Effector CD4-positive, alpha-beta T cell (primary cell): ENCODE measurements around the gene ZC3H12C.

Source experiments
- DNase-seq: peaks from one replicate; pipeline ENCODE4 v3.0.0-alpha.2; 2020

ZC3H12C gene

DNA sequence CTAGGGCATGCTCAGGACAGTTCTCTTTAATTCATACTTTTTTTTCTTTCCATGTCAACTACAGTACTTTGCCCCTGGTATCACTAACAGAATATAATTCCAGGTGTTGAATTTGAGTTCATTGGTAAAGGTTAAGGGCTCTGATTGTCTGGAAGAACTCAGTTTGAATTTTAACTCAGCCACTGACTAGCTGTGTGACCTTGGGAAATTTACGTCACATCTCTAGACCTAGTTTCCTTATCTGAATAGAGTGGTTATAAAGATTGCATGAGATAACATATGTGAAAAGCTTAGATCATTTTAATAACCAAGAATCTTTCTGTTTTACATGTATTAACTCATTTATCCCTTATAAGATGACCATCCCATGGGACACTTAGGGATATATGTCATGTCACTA, 15.8 kb upstream of the ZC3H12C start:
- no peak for DNase-seq

DNA sequence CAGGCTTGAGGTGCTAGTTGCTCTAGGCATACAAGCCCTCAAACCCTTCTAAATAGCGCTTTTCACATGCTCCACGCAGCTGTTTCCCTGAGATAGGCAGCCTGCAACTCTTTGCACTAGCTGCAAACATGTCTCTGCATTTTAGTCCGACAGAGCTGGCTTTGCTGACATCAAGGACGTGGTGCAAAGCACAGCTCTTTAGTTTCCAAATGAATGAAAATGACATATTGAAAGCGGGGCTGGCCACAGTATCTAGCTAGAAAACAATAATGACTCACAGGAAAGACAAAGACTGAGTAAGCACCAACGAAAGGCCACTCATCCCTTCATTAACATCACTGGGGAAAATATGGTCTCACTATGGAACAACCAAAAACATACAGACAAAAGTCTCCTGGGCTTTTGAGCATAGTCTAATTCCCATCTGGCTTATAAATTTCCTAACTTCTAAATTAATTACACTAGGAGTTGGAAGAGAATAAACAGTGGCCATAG, 15.3 kb upstream of the ZC3H12C start:
- DNase-seq: no peak

DNA sequence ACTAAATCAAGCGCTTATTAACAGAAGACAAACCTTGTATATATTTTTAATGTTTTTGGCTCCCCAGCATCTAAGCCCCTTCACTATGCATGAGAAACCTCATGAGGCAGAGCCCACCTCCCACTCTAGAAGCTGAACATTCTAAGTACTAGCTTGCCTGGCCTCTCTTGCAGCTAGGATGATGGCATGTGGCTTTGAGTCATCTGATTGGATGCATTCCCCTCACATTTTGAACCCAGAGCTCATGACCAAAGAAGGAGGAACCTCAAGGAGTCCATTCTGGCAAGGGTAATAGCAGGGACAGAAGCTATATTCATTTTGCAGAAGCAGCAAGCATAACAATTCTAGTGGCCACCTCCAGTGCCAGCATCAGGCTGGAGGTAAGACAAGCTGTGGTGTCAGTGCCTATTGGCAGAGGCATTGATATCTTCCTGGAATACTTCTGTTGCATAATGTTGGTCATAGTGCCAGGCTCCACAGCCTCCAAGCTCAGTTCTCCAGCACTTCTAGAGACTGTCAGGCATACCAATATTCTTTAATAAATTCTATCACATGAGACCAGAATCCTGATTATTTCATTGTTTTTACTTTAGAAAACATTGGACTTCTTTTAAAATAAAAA, 14.2 kb upstream of the ZC3H12C start:
- DNase-seq: no peak

DNA sequence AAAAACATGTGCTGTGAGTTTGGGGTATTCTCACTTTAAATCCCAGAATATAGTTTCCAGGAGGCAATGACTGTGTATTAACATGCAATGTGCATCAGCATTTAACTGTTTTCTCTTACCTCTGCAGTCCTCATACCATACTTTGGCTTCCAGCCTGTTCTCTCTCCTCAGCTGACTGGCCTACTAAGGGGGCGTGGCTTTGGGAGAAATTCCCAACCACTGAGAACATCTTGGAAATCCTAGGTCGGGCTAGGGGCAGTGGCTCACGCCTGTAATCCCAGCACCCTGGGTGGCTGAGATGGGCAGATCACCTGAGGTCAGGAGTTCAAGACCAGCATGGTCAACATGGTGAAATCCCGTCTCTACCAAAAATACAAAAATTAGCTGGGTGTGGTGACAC, 13.5 kb upstream of the ZC3H12C start:
- DNase-seq: no peak

DNA sequence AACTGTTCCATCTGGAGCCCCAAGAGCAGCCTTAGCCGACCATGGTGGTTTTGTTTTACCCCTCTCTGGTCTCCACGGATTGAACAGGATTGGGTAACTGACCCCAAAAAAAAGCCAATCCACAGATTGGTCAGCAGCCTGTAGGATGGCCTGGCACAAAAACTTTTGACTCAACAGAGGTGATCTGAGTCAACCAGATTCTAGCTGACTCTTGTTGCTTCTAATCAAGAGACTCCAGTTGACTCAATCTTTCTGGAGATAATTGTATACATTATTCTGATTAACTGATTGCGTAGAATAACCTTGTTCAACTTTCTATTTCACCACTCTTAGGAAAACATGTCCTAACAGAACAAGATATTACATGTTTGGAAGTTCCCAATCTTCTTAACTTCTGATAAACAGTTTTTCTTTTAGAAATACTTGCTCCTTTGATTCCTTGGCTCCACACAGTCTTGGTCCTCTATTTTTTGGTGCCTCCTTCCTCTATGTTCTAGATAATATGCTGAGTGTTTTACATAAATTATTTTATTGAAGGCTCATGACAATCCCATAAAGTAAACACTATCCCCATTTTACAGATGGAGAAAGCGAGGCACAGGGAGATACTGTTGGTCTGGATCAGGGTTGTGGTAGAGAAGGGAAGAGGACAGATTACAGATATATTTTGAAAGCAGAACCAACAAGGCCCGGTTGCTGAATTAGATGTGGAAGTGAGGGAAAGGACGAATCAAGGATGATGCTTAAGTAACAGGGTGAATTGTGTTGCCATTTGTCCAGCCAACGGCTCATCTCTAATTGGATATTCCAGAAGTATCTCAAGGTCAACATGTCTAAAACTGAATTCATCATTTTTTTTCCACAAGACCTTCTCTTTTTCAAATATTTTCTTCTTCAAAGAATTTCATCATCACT, 11.5 kb upstream of the ZC3H12C start:
- DNase-seq: no peak

DNA sequence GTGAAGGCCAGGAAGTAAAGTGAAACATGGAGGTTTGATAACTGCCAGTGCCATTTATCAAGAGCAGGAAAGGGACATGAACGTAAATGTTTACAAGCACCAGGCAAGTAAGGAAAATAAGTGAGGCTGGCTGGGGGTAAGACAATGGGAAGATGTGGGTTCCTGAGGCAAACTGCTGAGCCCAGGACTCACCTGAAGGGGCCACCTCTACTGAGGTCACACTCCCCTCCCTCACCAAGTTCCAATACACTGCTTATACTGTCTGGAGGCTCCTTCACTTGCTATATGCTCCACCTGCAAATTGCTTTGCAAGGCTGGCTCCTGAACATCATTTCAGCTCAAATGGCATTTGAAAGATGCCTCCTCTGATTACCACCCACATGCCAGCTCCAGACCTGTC, 10.3 kb upstream of the ZC3H12C start:
- DNase-seq: no peak

DNA sequence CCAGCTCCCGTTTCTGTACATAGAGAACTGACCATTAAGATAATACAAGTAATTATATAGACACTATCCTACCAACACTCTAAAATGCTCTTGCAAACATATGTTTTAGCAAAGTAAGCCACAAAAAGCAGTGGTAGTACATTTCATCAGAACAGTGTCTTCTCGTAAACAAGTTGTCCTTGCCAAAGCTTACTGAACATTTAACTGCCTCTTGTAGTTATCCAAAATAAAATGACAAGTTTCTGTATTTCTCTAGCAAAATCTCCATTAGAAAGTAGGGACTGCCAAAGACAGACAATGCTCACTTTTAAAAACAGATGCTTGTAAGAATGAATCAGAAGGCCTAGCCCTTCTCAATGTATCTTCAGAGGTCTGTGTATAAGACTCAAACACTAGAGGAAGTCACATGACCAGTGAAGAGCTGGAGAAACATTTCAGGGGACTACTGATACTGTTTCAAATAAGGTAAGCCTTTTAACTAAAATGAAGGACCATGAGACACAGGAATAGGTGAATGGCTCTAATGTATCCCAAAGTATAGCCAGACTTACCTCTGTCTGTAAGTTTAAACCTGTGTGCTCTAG, 7.8 kb upstream of the ZC3H12C start:
- no peak for DNase-seq

DNA sequence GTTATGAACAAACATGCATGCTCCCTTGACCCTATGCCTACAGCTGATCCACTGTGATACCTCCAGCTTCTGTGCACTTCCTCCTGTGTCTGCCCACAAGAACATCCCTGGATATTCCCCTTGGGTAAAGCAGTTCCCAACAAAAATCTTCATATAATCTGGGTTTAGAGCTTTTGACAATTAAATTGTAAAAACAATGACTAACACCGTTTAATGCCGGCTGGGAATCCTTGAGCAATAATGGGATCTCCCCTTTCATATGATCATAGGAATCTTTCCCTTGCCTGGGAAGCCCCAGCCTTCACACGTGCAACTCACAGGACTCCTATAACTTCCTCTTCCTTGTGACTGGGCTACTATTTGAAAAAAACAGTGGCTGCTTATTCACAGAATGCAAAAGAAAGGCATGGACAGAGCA, 6.3 kb upstream of the ZC3H12C start:
- no peak for DNase-seq

DNA sequence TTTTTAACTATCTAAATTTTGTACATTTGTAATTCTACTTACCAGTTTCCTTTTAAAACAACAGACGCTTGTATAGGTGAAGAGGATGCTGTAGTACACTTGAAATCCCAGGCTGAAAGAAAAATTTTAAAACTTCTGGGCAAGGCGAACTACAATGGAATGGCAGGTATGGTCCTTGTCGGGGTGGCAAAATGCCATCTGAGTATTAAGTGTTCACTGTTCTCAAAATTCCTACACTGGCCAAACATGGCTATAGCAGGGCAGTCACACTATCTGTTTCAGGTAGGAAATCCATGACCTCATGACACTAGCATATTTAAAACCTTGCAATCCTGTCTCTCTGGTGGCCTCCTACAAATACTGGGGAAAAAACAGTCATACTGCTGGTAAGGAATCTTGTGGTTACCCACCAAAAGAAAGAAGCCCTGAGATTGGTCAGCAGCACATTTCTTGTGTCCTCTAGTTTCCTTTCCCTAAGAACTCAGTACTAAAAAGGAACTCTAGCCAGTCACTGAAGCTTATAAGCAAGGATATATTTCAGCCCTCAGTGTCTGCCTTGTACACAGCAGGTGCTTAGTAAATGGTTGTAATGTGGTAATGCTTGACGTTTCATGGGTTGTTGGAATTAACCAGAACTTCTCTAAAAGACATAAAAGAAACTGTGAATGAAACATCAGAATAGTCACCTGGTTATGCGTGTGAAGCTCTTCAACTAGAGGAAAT, 5.2 kb upstream of the ZC3H12C start:
- no peak for DNase-seq

DNA sequence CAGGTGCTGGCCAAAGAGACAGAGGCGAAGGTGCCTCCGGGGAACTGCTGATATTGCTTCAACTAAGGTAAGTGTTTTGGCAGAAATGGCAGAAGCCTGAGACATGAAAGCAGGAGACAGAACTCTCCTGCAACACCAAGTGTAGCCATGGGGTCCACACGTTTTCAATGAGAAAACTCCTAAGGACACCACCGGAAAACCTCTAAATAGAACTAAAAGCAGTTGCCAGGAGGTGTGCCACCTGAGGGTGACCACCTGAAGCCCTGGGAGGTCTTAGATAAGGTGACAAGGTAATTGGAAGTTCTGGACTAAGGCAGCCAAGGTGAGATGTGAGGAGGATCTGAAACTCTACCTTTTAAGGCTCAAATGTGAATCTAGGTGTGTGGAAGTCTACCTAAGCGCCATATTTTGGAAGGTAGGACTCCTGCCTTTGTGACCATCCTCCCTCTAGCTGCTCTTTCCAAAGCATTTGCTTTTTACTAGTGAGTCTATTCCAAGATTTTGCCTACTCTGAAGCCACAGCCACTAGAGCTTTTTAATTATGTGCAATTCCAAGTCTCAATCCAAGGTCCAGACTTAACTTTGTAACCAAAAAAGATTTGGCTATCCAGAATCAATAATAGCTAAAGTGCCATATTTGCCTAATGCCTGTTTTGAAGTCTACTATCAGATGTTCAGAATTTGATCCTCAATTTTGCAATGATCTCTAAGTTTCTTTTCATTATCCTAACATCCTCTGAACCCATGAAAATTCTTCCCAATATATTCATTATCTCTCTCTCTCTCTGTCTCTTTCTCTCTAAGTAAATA, 4.5 kb upstream of the ZC3H12C start:
- no peak for DNase-seq

DNA sequence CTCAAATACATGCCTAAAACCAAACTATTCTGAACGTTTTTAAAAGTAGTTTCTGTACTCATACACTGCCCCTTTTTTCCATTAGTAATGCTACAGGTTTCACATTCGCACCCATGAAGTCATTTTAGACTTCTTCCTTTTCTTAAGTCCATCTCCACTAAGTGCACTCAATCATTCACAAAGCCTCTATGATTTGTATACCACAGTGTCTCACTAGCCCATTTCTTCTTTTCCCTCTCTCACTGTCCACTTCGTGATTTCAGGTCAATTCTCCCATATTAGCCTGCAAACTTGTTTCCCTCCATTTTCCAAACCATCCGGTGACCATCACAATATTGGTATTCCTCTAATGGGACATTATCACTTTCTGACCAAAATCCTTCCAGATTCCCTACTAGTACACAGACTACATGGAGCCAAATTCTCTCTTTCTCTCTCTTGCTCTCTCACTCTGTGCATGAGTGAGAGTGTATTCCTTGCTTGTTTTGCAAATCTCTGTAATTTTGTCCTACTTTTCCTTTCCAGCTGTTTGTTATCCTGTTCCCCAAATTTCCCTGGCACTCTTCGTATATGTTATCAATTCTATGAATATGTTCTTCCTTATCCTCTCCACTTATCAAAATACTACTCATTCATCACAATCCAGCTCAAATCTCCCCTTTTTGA, 3.4 kb upstream of the ZC3H12C start:
- DNase-seq: no peak

DNA sequence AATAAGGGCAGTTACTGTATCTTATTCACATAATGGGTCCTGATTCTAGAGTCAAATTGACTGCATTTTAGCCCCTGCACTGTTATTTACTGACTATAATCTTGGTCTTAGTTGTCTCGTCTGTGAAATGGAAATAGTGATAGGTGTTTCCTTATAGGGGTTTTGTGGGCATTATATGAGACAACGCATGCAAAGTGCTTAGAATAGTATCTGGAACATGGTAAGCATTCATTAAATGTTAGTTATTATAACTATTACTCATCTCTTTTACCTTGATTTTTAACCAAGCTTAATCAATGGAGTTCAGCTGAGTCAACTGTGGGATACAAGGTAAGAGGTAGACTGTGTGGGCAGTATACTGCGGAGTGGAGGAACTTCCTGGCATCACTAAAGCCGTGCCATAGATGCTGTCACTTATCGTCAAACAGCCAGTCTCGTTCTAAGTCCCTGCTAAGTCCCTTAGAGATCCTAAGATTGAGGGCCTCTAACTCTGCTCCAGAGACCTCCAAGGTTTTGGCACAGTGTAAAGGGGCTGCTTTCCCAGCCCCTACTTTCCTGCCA, 2.6 kb upstream of the ZC3H12C start:
- DNase-seq: no peak

DNA sequence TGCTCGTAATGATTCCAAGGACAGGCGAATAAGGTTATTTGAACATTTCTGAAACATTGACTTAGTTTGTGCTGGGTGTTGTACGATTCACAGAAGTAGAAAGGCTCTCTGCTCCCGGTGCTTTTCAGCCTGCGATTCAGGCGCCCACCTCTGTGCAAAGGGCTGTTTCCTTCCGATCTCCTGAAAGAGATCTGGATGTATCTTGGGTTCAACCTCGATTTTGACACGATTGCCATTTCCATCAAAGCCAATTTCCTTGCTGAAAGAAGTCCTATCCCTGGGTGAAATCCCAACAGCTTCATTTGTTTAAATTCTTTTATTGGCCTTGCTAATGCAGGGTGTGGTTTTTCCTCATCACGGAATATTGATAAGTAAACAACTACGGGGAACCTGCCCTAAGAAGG, 1.1 kb upstream of the ZC3H12C start:
- DNase-seq: no peak

DNA sequence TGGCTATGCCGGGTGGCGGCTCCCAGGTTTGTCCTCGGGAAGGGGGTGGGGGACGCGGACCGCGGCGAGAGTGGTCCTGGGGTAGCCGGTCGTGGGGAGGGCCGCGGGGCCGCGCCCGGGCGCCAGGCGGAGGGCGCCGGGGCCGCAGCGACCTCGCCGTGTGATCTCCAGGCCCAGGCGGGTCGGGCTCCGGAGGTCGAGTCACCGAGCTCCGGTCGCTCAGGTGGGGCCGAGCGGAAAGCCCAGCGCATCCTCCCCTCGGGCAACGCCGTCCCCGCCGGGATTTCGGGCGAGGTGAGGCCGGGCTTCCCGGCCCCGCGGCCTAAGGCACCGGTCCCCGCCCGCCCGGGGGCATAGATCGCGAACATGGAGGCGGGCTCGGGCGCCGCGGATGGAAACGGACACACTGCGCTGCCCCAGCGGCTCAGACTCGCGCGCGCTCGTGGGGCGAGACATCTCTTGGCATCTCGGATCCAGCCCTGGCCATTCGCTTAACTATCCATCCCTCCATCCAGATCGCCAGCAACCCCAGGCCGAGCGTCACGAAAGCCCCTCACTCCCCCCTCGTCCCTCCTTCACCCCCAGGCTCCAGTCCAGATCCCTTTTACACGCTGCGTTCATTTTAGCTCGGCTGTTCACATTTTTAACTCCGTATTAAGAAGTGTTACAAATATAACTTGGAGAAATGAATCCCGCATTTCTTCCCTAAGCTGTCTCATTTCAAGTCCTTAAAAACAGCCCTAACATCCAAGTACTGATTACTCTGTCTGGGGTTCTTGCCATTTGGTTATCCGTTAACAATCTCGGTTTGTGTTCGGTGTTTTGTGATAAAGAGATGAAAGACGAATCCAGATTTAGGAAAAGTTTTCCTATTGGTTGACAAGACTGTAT, 460 bp downstream of the ZC3H12C start:
- DNase-seq: no peak

DNA sequence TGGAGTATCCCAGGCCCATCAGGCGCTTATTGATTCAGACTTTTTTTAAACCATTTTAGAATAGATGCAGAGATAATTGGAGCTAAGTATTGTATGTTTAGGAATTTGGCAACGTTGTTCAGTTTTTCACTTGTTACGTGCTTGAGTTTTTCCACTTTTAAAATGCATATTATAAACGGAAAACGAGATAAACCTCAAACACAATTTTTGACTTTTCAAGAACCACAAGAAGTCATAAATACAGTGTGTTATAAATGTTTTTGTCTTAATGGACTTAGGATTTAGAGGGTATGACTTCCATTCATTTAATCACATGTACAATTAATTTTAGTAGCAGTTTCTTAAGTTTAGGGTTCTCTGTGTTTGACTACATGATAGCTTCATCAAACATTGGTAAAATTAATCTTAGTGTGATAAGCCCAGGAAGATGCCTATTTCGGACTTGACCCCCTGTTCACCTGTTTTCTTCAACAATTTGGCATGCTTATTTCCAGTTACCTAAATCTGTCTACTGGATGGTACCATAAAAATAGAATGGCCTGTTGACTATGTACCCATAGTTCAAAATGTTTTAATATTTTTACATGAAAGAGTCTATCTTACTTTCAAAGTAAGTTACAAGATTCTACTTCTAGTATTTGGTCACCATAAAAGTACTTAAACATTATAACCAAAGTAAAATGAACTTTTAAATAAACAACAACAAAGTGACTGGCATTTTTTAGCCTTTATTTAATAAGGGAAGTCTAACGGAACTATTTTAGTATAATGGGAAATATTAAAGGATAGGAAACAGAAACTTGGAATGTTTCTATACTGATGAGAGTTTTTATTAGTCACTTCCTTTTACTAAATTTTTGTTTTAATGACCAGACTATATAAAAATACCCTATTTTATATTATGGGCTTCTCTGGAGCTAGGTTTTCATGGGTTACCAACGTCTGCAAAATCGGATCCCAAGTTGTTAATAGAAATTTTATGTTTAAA, 1.4 kb downstream of the ZC3H12C start:
- DNase-seq: no peak

DNA sequence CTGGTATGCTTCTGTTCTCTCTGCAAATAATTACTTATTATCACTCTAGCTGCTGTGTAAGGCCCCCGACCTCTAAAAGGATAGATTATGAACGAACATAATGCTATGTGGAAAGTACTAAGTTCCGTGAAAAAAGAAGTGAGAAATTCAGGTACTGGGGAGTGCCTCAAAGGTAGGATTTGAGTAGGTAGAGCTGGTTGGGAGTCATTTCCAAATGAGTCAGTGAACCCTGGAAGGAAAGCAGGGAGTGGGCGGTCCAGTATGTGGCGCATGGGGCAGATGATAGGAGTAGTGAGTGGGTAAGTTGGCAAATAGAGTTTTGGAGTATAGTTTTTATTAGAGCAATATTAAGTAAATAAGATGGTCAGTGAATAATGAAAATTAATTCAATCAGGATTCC, 2.4 kb downstream of the ZC3H12C start:
- DNase-seq: no peak

DNA sequence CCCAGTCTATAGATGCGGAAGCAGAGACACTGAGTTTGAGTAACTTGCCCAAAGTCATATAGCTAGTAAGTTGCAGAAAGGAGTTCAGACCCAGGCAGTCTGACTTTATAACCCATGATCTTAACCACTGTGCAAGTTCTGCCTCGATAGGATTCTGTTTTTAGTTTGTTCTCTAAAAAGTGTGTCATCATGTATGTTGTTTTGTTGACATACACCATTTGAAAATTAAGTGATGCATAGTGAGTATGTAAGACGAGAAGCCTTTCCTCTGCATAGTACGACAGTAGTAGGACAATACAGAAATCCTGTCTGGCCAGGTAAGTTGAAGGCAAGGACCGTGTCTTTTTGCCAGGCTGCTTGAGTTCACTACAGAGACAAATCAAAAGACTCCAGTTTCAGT, 3.3 kb downstream of the ZC3H12C start:
- no peak for DNase-seq

DNA sequence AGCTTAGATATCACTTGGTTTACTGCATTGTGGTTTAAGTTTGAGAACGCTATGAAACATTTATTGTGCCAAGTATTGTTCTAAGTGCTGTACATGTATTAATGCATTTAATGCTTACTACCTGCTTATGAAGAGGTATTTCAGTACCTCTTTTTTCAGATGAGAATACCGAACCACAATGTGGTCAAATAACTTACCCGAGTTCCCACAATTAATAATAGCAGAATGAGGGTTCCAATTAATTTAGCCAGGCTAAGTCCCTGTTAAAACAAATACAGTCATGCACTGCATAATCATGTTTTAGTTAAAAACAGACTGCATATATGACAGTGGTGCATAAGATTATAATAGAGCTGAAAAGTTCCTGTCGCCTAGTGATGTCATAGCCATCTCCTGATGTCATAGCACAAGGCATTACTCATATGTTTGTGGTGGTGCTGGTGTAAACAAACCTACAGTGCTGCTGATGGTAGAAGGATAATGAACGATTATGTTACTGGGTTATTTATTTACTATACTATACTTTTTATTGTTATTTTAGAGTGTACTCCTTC, 4.3 kb downstream of the ZC3H12C start:
- no peak for DNase-seq

DNA sequence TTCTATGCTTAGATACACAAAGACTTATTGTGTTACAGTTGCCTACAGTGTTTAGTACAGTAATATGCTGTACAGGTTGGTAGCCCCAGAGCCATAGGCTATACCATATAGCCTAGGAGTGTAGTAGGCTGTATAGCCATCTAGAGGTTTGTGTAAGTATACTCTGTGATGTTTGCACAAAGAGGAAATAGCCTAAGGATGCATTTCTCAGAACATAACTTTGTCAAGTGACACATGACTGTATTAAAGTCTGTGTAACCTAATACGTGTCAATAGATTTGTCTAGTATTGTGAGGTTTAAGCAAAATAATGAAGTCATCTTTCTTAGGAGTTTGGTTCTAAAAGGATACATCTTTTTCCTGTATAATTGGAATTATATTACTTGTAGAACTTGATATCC, 5.5 kb downstream of the ZC3H12C start:
- DNase-seq: no peak
